ENCODE measurements around the gene UBE4B. TPM values are rescaled to one million over a fixed set of nuclear protein-coding genes. Genes with fewer than 3 reads are reported as not detected.

UBE4B gene
- total RNA-seq: 17.7 and 21.9 TPM in 2 replicates

DNA sequence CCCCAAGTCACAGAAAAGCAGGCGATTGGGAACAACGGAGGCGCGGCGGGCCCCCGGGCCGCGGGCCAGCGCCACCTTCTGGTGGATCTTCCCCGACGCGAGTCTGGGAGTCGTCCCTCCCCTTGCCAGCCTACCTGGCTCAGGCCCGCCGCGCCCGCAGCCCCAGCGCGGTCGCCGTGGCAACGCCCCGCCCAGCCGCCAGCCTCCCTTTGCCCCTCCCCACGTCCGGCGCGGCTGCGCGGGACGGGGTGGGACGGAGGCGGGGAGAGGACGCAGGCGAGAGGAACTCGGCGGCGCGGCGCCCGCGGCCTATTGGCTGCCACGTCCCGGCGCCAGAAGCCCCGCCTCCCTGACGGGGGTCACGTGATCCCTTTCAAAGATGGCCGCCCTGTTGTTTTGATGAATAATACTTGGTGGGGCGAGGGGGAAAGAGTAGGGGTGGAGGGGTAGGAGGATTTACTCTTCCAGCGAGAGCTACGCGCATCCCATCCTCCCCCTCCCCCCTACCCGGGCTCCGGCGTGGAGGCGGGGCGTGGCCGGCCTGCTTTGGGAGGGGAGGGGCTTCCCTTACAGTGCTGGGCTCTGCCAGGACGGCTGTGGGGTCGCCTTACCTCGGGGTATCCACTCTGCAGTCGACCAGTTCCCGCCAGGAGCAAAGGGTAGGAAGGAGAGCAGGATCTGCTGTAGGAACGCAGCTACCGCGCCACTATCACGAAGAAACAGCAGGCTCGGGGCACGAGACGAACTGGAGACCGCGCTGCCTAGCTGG lies at the start of gene UBE4B:
Gene UBE4B, plus strand, starts transcription at position 369 of the 769 bp plus-strand sequence. CDS start 713 bp downstream, outside the sequence.

DNA sequence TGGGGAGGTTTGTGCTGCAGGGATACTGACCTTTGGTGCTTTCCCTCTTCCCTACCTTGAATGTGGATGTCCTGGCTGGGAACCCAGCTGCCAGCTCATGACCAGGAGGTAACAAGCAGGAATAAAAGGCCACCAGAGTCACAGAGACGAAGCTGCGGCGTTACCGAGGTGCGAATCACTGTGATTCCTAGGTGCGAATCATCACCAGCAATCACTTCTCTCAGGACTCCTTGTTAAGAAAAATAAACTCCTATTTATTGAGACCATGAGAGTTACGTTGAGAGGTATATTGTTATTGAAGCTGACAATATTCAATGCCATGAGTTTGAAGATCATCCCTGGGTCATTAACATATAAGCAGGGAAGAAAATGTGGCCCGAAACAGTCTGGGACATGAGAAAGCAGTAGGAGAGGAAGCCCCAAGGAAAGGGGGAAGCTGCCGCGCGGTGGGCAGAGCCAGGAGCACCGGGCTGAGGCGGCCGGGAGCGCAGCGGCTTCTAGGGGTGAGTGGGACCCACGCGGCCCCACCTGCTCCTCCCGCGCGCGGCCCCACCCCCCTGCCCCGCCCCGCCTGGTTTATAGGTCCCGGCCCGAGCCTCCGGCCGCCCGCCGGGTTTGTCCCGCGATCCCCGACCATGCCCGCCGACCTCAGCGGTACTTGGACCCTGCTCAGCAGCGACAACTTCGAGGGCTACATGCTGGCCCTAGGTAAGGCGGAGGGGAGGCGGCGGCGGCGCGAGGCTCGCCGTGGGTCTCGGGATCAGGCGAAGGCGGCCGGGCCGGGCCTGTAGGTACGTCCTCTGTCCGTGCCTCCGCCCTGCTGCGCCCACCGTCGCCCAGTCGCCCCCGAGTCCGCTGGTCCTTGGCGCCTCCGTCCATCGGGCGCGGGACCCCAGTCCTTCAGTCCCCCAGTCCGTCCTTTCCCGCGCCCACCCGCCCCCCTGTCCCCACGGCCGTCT lies 35.9 kb upstream of the UBE4B start, which contains the start of gene RBP7:
Gene RBP7, plus strand, starts transcription at position 605 of the 959 bp plus-strand sequence. Its CDS starts 31 bp downstream, at position 636.

DNA sequence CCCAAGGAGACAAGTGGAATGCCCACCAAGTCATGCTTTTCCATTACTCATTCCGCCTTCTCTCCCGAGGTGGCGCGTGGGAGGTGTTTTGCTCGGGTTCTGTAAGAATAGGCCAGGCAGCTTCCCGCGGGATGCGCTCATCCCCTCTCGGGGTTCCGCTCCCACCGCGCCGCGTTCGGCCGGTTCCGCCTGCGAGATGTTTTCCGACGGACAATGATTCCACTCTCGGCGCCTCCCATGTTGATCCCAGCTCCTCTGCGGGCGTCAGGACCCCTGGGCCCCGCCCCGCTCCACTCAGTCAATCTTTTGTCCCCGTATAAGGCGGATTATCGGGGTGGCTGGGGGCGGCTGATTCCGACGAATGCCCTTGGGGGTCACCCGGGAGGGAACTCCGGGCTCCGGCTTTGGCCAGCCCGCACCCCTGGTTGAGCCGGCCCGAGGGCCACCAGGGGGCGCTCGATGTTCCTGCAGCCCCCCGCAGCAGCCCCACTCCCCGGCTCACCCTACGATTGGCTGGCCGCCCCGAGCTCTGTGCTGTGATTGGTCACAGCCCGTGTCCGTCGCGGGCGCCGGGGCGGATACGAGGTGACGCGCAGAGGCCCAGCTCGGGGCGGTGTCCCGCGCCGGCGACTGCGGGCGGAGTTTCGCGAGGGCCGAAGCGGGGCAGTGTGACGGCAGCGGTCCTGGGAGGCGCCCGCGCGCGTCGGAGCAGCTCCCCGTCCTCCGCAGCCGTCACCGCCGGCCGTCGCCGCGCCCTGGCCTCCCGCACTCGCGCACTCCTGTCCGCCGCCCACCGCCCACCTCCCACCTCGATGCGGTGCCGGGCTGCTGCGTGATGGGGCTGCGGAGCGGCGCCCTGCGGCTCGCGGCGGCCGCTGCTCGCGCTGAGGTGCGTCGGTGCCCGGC lies 177.4 kb downstream of the UBE4B start, which contains the start of gene KIF1B:
Gene KIF1B, plus strand, starts transcription at position 666 of the 906 bp plus-strand sequence. CDS start 21,759 bp downstream, outside the sequence.

Other genes with a start within 250 kb of the UBE4B start
- 62.3 and 65.1 TPM in 2 replicates for gene CLSTN1, start 209.0 kb upstream of the UBE4B start, total RNA-seq
- 25.4 and 33.7 TPM in 2 replicates for gene CTNNBIP1, start 122.7 kb upstream of the UBE4B start, total RNA-seq
- gene LZIC, start 89.6 kb upstream of the UBE4B start, total RNA-seq: 20.7 and 27.2 TPM in 2 replicates
- 15.6 and 18.4 TPM in 2 replicates for gene NMNAT1, start 89.5 kb upstream of the UBE4B start, total RNA-seq
- gene RBP7, start 35.7 kb upstream of the UBE4B start, total RNA-seq: 1.6 and 3.3 TPM in 2 replicates
- 30.0 and 38.7 TPM in 2 replicates for gene KIF1B, start 177.6 kb downstream of the UBE4B start, total RNA-seq